NCI-H1417 treated with DMSO at 0.1 percent for 48 hours (cell line): ENCODE results near the gene DDX54.
A peak's percentile ranks its signal among the peaks of the same experiment; 100 is the strongest.
"Not testable (repeated sequence)": the region's sequence is repeated elsewhere in the genome, so short reads cannot be mapped to it uniquely, and the experiment has no call there.

ENCODE experiments used
- DNase-seq: peaks from one replicate; lab custom pipeline; 2025; lab: John Stamatoyannopoulos, UW

Gene DDX54

GRCh38 chr12:113161415-113162016, 23.8 kb downstream of the DDX54 start:
- no peak for DNase-seq

- DNase-seq, result no peak
Measured at GRCh38 chr12:113159937-113160336, 25.3 kb downstream of the DDX54 start.

DNA sequence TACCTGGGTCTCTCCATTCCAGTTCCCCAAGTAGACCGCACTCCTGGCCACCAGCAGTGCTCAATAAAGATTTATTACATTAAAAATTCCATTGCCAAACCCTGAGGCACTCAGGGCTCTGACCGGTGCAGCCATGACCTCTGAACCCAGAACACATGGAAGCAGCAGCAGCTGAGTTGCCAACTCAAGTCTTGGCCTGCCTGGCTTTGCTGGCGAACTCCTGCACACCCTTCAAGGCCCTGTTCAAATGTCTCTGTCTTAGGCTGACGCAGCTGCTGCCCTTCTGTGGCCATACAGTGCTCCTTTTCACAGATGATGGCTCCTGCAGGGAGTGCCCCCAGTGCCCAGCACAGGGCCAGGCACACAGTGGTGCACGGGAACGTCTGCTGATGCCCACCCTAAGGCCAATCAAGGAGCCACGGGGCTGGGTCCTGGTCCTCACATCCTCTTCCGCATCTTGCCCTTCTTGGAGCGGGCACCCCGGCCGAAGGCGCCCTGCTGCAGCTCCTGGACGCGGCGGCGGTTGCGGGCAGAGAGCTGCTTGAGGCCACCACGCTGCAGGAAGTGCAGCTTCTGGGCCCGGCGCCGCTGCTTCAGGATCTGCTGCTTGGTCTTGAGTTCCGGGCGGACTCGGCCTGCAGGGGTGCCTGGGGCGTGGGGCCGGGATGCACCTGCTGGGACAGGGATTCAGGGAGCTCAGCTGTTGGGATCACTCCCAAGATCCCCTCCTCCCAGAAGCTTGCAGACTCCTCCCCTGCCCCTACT, 26.7 kb downstream of the DDX54 start:
- DNase-seq, result no peak

DNA sequence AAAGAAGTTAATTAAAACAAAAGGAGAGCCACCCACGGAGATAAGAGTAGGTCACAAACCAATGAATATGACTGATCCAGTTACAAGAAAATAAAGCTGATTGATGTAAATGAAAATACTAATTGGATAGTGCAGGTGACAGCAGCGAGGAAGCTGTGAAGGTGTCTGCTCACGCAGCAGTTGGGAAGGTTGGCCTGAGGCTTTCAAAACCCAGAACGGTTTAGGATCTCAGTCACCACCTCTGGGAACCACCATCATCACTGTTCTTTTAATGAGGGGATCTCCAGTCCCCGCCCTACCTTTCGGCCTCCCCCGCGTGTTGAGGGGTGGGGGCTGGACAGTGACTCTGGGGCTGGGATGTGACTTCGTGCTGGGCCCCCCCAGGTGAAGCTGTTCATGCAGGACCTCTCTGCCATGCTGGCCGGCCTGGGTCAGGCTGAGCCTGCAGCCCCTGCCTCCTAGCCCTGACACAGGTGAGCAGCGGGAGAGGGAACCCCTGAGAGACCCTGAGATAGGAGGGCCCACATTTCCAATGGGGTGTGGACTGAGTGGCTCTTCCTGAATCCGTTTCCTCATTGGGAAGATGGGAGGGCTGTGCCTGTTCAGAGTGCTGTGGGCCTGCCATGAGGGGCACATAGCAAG, 27.9 kb downstream of the DDX54 start:
- no peak for DNase-seq

DNA sequence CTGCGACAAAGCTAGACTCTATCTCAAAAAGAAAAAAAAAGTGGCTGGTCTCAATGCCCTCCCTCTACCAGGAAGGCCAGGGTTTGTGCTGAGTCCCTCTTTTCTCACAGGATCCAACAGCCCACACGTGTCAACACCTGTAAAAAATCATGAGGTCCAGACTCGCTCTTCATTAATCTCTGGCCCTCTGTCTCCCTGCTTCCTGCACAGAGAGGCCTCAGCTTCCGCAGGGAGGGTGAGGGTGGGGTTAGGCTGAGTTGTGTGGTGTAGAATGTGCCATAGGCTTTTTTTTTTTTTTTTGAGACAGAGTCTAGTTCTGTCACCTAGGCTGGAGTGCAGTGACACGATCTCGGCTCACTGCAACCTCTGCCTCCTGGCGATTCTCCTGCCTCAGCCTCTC, 29.6 kb downstream of the DDX54 start:
- no peak for DNase-seq

- DNase-seq, result no peak
Measured at GRCh38 chr12:113155060-113155459, 30.2 kb downstream of the DDX54 start.

DNA sequence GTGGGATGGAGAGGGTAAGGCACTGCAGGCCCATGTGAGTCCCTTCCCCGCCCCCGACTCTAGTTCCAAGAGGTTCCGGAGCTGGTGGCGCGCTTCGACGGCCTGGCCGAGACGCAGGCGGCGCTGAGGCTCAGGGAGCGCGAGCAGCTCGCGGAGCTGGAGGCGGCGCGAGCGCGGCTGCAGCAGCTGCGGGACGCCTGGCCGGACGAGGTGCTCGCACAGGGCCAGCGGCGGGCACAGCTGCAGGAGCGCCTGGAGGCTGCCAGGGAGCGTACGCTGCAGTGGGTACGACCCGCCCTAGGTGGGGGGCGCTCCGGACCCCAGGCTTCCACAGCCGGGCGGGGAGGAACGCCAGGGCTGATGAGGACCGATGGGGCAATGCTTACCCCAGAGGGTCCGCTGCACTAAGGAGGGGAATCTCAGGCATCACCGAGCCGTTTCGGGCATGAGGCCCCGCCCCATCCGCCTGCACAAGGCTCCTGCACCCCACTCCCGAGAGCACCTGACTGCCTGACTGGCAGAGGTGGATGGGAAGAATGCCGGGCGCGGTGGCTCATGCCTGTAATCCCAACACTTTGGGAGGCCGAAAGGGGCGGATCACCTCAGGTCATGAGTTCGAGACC, 30.8 kb downstream of the DDX54 start:
- DNase-seq, result no peak

DNA sequence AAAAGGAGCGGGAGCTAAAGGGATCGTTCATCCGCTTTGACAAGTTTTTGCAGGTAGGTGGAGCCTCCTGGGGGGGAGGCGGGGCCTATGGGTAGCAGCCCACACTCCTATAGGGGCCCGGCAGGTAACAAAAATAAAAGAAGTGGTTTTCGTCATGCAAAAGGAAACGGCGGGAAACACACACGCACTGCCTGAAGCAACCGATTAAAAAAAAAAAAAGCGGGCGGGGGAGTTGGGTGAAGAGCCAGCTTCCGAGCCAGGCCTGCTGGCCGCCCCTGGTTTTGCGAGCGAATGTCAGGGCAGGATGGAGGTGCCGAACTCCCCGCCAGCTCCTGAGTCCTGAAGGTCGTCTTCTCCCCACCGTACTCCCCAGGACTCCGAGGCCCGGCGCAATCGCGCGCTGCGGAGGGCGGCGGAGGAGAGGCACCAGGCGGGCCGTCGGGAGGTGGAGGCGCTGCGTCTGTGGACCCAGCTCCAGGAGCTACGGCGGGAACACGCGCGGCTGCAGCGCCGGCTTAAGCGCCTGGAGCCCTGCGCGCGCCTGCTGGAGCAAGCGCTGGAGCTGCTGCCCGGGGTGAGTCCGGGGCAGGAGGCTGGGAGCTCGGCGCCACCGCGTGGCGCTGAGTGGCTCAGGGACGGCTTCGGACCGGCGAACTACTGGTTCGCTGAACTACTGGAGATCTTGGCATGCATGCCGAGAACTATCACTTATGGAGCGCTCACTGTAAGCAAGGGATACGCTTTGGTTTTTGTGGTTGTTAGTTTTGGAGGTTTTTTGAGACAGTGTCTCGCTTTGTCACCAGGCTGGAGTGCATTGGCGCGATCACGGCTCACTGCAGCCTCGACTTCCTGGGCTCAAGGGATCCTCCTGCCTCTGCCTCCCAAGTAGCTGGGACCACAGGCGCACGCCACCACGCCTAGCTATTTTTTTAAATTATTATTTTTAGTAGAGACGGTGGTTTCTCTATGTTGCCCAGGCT, 32.2 kb downstream of the DDX54 start:
- DNase-seq, result peak; percentile 28

GRCh38 chr12:113152196-113152834, 33.0 kb downstream of the DDX54 start:
- no peak for DNase-seq

GRCh38 chr12:113151655-113152054, 33.6 kb downstream of the DDX54 start:
- DNase-seq, result no peak

DNA sequence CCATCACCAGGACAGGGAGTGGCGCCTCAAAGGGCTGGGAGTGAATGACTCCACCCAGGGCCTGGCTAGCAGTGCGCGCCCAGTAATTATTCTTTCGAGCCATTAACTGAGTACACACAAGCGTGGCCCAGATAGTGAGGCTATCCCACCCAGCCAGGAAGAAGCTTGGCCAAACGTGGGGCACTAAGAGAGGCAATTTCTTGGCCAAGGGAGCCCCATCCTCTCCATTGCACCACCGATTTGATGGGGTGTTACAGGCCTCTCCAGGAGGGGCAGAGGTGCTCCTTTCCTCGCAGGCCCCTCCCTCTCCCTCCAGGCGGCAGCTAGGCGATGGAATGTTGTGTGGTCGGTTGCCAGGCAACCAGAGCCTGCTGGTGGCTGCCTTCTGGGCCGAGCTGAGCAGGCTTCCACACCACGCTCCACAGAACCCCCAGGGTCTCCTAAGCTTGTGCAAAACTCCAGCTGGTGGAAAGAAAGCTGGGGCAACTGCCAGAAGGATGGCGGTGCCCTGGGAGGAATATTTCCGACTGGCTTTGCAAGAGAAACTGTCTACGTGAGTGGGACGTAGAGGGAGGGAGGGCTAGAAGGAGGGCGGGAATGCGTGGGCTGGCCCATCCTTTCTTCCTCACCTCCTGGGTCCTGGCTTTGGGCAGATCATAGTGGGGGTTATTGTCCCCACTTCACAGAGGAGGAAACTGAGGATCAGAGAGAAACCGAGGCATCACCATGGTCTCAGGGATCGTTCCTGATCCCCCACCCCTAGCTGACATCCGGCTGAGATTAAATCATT, 35.7 kb downstream of the DDX54 start, which contains the start of gene CFAP73:
TSS of gene CFAP73 (plus strand) at position 364 of the 790 bp plus-strand sequence. CDS start at position 498, 134 bp downstream.
- DNase-seq, result no peak

DNA sequence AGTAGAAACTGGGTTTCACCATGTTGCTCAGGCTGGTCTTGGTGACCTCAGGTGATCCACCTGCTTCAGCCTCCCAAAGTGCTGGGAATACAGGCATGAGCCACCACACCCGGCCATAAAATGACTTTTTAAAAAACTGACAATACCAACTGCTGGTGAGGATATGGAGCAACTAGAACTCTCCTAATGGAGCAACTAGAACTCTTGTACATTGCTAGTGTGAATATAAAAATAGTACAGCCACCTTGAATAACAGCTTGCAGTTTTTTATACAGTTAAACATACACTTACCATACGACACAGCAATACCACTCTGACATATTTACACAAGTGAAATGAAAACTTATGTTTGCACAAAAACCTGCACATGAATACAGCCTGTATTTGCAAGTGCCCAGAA, 38.3 kb downstream of the DDX54 start:
- no peak for DNase-seq

DNA sequence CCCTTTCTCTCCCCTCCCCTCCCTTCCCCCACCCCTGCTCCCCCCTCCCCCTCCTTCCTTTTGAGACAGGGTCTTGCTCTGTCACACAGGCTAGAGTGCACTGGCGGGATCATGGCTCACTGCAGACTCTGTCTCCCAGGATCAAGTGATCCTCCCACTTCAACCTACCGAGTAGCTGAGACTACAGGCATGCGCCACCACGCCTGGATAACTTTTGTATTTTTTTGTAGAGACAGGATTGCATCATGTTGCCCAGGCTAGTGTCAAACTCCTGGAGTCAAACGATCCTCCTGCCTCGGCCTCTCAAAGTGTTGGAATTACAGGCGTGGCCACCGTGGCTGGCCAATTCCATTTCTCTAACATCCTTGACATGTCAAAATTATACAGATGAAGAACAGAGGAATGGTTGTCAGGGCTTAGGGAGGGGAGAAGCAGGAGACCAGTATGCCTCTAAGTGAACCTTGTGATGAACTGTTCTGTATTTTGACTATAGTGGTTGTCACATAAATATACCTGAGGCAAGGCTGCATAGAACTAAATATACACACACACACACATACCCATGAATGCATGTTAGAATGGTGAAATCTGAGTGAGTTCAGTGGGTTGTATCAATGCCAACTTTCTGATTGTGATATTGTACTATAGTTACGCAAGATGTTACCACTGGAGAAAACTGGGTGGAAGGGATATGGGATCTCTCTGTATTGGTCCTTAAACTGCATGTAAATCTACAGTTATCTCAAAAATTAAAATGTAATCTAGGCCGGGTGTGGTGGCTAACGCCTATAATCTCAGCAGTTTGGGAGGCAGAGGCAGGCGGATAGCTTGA, 39.3 kb downstream of the DDX54 start:
- DNase-seq, result no peak

GRCh38 chr12:113144806-113145205, 40.5 kb downstream of the DDX54 start:
- DNase-seq, result no peak

DNA sequence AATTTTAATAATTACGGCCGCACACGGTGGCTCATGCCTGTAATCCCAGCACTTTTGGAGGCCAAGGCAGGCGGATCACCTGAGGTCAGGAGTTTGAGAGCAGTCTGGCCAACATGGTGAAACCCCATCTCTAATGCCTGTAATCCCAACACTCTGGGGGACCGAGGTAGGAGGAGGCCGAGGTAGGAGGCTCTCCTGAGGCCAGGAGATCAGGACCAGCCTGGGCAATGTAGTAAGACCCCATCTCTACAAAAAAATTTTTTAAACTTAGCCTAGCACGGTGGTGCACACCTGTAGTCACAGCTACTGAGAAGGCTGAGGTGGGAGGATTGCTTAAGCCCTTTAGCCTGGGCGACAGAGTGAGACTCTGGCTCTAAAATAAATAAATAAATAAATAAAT, 41.3 kb downstream of the DDX54 start:
- DNase-seq, result no peak

DNA sequence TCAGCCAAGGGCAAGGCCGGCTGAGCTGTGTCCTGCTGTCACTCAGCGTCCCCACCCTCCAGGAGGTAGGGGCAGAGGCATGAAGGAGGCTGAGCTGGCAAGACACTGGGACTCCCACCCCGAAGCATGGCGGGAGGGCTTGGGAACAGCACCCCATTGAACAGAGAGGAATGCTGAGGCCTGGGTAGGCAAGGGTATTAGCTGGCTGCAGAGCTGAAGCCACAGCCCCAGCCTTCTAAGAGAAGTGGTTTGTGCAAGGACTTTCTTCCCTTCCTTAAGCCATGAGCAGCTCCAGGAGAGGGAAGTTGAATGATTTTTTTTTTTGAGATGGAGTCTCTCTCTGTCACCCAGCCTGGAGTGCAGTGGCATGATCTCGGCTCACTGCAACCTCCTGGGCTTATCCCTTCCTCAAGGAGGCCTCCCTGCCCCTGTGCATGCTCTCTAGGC, 42.4 kb downstream of the DDX54 start:
- no peak for DNase-seq

- DNase-seq, result no peak
Measured at GRCh38 chr12:113142173-113142885, 42.9 kb downstream of the DDX54 start.

DNA sequence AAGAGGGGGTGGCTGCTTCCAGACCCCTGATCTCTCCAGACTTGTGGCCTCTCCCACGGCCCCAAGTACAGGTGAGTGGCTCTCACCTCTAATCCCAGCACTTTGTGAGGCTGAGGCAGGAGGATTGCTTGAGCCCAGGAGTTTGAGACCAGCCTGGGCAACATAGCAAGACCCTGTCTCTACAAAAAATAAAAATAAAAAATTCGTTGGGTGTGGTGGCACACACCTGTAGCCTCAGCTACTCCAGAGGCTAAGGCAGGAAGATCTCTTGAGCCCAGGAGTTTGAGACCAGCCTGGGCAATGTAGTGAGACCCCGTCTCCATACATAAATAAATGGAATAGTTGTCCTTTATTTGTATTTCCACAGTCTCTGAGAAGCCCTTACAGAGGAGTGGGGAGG, 43.6 kb downstream of the DDX54 start:
- DNase-seq, result not testable (repeated sequence)

- DNase-seq, result no peak
Measured at GRCh38 chr12:113140706-113141105, 44.6 kb downstream of the DDX54 start.
